K562 (cell line): ENCODE results near the gene TNFAIP3. TPM values are rescaled to one million over a fixed set of nuclear protein-coding genes. Genes with fewer than 3 reads are reported as not detected.

Experiments
- FOXM1 ChIP-seq, 2 experiments: fragments of 450-650 bp in 1 of 2; sonication (generic) in 1 of 2; formaldehyde crosslinking in 1 of 2; IDR thresholded peaks; 2 replicates each; pipeline versions ENCODE4 v1.6.1 to v1.9.0; 2017 to 2022; ENCODE audit warnings: low read depth in 2 of 2, mild to moderate bottlenecking in 2 of 2, missing genetic modification reagents in 1 of 2, moderate library complexity in 1 of 2
- HDGF ChIP-seq: fragments of 450-650 bp; IDR thresholded peaks from 2 replicates; pipeline ENCODE4 v1.6.1; 2016
- HIVEP1 ChIP-seq: fragments of 250-450 bp; sonication (Bioruptor Pico); IDR thresholded peaks from 2 replicates; pipeline ENCODE4 v1.4.0; 2020; ENCODE audit warnings: mild to moderate bottlenecking
- HOXB6 ChIP-seq: fragments of 250-450 bp; sonication (Bioruptor Pico); IDR thresholded peaks from 2 replicates; pipeline ENCODE4 v1.5.1; 2022; ENCODE audit warnings: mild to moderate bottlenecking, borderline replicate concordance
- PURB ChIP-seq: sonication (generic); formaldehyde crosslinking; IDR thresholded peaks from 2 replicates; pipeline ENCODE4 v1.9.0; 2021; ENCODE audit warnings: low read depth, mild to moderate bottlenecking, missing genetic modification reagents
- YY1 ChIP-seq, 3 experiments: IDR thresholded peaks; 2 replicates each; pipeline ENCODE4 v1.6.1; 2011; ENCODE audit warnings: low read length in 2 of 3, mild to moderate bottlenecking in 2 of 3, moderate library complexity in 2 of 3, borderline replicate concordance in 1 of 3, control low read depth in 1 of 3, low read depth in 1 of 3; ENCODE audit not compliant: insufficient read depth in 3 of 3, insufficient replicate concordance in 2 of 3, control insufficient read depth in 1 of 3, insufficient read length in 1 of 3; ENCODE audit errors: extremely low read depth in 1 of 3
- ZNF444 ChIP-seq: fragments of 250-450 bp; sonication (Bioruptor Pico); IDR thresholded peaks from 2 replicates; pipeline ENCODE4 v1.4.0; 2020; ENCODE audit warnings: mild to moderate bottlenecking, moderate library complexity
- ZNF584 ChIP-seq: fragments of 200-800 bp; sonication (Bioruptor generic); IDR thresholded peaks from 2 replicates; pipeline ENCODE4 v1.6.1; 2016; ENCODE audit warnings: low read depth, mild to moderate bottlenecking, missing genetic modification characterization, missing compliant biosample characterization
- ZNF589 ChIP-seq: fragments of 200-800 bp; sonication (Bioruptor generic); IDR thresholded peaks from 2 replicates; pipeline ENCODE4 v1.6.1; 2016; ENCODE audit warnings: low read depth, missing genetic modification characterization, missing compliant biosample characterization
- polyA plus RNA-seq, 8 experiments: library from polyadenylated mRNA; depleted of rRNA in 4 of 8; stranded (reverse) in 5 of 8; unstranded in 3 of 8; fragments of >200 nt; fragmentation: Nextera tagmentation in 2 of 8; fragmentation: Illumina TruSeq in 1 of 8; extraction: Ambion mirVana in 2 of 8; extraction: Trizol in 1 of 8; gene quantifications; 2 replicates each; pipeline versions ENCODE4 v1.2.1 to v1.2.3, GENCODE V29; 2011 to 2014; ENCODE audit warnings: inconsistent platforms in 1 of 8, missing spikeins in 1 of 8
- total RNA-seq, 7 experiments: library from RNA; depleted of rRNA in 6 of 7; stranded (reverse); fragments of >200 nt in 6 of 7; fragmentation: Illumina TruSeq in 2 of 7; extraction: Trizol in 2 of 7; gene quantifications; 2 replicates each; pipeline versions ENCODE4 v1.2.1 to v1.2.3, GENCODE V29; 2011 to 2021; ENCODE audit warnings: low replicate concordance in 1 of 7
- TF ChIP-seq, protein P1 (sequence below): fragments of 450-650 bp; IDR thresholded peaks from 2 replicates; pipeline ENCODE4 v1.6.1; 2016; ENCODE audit warnings: mild to moderate bottlenecking
- TF ChIP-seq, protein P2 (sequence below): fragments of 450-650 bp; IDR thresholded peaks from 2 replicates; pipeline ENCODE4 v1.6.1; 2016; ENCODE audit warnings: mild to moderate bottlenecking, moderate library complexity

The TNFAIP3 gene
- total and polyA plus RNA-seq, 9 of the 15 experiments (the other 6 are each of a cell fraction or from before 2014, with no cell fraction given) = 0.79 to 17.0 (median 6.4) TPM

DNA sequence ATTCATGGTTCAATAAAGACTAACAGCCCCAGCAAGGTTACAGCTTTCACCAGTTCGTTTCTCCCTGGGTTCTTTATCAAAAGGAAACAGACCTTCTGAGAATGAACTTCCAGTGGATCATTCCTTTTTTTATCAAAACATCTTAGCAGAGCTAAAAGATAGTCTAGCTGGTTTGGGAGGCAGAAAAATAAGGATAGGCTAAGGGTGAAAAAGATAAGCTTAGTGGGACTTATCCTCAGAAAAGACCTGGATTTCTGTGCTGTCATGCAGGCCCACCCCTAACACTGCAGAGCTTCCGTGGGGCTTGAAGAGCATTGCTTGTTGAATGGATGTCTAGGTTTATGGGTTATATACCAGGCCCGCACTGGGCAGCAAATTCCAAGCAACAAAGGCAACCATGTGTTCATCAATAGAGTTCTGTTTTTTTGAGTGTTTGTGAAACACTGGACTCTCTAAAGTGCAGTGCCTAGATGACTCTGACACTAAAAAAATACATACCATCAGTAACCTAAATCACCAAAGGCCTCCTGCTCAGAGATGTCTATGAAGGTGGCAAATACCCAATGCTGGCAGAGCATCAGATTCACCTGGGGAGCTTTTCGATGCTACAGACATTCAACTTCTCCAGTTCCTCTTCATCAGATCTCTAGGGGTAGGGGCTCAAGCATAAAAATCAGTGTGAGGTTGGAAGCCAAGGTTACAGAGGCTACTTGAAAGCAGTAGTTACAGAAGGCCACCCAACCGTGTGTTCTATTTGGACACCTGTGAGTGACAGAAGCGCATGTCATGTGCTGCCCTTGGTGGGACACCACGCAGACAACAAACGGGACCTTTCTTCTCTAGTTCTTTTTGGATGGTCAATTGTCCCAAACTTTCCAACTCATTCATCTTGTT, 53.0 kb downstream of the TNFAIP3 start (continued):
- TF ChIP-seq, protein P1, sequence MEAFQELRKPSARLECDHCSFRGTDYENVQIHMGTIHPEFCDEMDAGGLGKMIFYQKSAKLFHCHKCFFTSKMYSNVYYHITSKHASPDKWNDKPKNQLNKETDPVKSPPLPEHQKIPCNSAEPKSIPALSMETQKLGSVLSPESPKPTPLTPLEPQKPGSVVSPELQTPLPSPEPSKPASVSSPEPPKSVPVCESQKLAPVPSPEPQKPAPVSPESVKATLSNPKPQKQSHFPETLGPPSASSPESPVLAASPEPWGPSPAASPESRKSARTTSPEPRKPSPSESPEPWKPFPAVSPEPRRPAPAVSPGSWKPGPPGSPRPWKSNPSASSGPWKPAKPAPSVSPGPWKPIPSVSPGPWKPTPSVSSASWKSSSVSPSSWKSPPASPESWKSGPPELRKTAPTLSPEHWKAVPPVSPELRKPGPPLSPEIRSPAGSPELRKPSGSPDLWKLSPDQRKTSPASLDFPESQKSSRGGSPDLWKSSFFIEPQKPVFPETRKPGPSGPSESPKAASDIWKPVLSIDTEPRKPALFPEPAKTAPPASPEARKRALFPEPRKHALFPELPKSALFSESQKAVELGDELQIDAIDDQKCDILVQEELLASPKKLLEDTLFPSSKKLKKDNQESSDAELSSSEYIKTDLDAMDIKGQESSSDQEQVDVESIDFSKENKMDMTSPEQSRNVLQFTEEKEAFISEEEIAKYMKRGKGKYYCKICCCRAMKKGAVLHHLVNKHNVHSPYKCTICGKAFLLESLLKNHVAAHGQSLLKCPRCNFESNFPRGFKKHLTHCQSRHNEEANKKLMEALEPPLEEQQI = 0 out of 2 replicates have a peak, but pooled peaks have one; percentile 41
- TF ChIP-seq HDGF = no peak
- TF ChIP-seq FOXM1 (IDR thresholded peaks at IDR 0.05; ENCODE audit: low read depth) = peak; percentile 68; the same call in 1 of the 2 replicates
- no peak for TF ChIP-seq FOXM1 (CRISPR knock-in tag; IDR thresholded peaks at IDR 0.05; ENCODE audit: low read depth)
- TF ChIP-seq ZNF444 (CRISPR knock-in tag) = no peak
- TF ChIP-seq ZNF584 (CRISPR knock-in tag) = peak; percentile 36; the same call in 1 of the 2 replicates
- TF ChIP-seq YY1 (IDR thresholded peaks at IDR 0.05; ENCODE audit: borderline replicate concordance in 1 of 3, control insufficient read depth in 1 of 3, extremely low read depth in 1 of 3, insufficient read depth in 3 of 3, insufficient read length in 1 of 3, insufficient replicate concordance in 2 of 3, low read depth in 1 of 3, low read length in 2 of 3) = no peak
- TF ChIP-seq HIVEP1 (CRISPR knock-in tag) = 0 out of 2 replicates have a peak, but pooled peaks have one; percentile 2
- no peak for TF ChIP-seq PURB (CRISPR knock-in tag)
- no peak for TF ChIP-seq HOXB6
- TF ChIP-seq, protein P2, sequence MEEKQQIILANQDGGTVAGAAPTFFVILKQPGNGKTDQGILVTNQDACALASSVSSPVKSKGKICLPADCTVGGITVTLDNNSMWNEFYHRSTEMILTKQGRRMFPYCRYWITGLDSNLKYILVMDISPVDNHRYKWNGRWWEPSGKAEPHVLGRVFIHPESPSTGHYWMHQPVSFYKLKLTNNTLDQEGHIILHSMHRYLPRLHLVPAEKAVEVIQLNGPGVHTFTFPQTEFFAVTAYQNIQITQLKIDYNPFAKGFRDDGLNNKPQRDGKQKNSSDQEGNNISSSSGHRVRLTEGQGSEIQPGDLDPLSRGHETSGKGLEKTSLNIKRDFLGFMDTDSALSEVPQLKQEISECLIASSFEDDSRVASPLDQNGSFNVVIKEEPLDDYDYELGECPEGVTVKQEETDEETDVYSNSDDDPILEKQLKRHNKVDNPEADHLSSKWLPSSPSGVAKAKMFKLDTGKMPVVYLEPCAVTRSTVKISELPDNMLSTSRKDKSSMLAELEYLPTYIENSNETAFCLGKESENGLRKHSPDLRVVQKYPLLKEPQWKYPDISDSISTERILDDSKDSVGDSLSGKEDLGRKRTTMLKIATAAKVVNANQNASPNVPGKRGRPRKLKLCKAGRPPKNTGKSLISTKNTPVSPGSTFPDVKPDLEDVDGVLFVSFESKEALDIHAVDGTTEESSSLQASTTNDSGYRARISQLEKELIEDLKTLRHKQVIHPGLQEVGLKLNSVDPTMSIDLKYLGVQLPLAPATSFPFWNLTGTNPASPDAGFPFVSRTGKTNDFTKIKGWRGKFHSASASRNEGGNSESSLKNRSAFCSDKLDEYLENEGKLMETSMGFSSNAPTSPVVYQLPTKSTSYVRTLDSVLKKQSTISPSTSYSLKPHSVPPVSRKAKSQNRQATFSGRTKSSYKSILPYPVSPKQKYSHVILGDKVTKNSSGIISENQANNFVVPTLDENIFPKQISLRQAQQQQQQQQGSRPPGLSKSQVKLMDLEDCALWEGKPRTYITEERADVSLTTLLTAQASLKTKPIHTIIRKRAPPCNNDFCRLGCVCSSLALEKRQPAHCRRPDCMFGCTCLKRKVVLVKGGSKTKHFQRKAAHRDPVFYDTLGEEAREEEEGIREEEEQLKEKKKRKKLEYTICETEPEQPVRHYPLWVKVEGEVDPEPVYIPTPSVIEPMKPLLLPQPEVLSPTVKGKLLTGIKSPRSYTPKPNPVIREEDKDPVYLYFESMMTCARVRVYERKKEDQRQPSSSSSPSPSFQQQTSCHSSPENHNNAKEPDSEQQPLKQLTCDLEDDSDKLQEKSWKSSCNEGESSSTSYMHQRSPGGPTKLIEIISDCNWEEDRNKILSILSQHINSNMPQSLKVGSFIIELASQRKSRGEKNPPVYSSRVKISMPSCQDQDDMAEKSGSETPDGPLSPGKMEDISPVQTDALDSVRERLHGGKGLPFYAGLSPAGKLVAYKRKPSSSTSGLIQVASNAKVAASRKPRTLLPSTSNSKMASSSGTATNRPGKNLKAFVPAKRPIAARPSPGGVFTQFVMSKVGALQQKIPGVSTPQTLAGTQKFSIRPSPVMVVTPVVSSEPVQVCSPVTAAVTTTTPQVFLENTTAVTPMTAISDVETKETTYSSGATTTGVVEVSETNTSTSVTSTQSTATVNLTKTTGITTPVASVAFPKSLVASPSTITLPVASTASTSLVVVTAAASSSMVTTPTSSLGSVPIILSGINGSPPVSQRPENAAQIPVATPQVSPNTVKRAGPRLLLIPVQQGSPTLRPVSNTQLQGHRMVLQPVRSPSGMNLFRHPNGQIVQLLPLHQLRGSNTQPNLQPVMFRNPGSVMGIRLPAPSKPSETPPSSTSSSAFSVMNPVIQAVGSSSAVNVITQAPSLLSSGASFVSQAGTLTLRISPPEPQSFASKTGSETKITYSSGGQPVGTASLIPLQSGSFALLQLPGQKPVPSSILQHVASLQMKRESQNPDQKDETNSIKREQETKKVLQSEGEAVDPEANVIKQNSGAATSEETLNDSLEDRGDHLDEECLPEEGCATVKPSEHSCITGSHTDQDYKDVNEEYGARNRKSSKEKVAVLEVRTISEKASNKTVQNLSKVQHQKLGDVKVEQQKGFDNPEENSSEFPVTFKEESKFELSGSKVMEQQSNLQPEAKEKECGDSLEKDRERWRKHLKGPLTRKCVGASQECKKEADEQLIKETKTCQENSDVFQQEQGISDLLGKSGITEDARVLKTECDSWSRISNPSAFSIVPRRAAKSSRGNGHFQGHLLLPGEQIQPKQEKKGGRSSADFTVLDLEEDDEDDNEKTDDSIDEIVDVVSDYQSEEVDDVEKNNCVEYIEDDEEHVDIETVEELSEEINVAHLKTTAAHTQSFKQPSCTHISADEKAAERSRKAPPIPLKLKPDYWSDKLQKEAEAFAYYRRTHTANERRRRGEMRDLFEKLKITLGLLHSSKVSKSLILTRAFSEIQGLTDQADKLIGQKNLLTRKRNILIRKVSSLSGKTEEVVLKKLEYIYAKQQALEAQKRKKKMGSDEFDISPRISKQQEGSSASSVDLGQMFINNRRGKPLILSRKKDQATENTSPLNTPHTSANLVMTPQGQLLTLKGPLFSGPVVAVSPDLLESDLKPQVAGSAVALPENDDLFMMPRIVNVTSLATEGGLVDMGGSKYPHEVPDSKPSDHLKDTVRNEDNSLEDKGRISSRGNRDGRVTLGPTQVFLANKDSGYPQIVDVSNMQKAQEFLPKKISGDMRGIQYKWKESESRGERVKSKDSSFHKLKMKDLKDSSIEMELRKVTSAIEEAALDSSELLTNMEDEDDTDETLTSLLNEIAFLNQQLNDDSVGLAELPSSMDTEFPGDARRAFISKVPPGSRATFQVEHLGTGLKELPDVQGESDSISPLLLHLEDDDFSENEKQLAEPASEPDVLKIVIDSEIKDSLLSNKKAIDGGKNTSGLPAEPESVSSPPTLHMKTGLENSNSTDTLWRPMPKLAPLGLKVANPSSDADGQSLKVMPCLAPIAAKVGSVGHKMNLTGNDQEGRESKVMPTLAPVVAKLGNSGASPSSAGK = peak; percentile 44; the same call in 1 of the 2 replicates
- TF ChIP-seq ZNF589 (CRISPR knock-in tag) = peak; percentile 71; the same call in 1 of the 2 replicates
